HEK293 (cell line): ENCODE data around the gene PHPT1.
A peak's percentile ranks its signal among the peaks of the same experiment; 100 is the strongest.

Source experiments
- BCL11B ChIP-seq: fragments of 450-650 bp; formaldehyde crosslinking; IDR thresholded peaks from 2 replicates; pipeline ENCODE4 v1.5.1; 2016; ENCODE audit warnings: low read depth, missing biosample characterization, missing genetic modification characterization
- HOXC10 ChIP-seq: sonication (generic); formaldehyde crosslinking; IDR thresholded peaks from 2 replicates; pipeline ENCODE4 v1.8.1; 2023; ENCODE audit warnings: mild to moderate bottlenecking, missing genetic modification reagents
- KLF7 ChIP-seq: fragments of 450-650 bp; formaldehyde crosslinking; IDR thresholded peaks from 2 replicates; pipeline ENCODE4 v1.5.1; 2016; ENCODE audit warnings: missing biosample characterization, missing genetic modification characterization, borderline replicate concordance
- PBX3 ChIP-seq: sonication (generic); formaldehyde crosslinking; IDR thresholded peaks from 2 replicates; pipeline ENCODE4 v1.8.1; 2022; ENCODE audit warnings: mild to moderate bottlenecking, moderate library complexity, missing genetic modification reagents
- SP2 ChIP-seq: fragments of 450-650 bp; formaldehyde crosslinking; IDR thresholded peaks from 2 replicates; pipeline ENCODE4 v1.5.1; 2016; ENCODE audit warnings: missing biosample characterization, missing genetic modification characterization
- SP7 ChIP-seq: fragments of 450-650 bp; formaldehyde crosslinking; IDR thresholded peaks from 2 replicates; pipeline ENCODE4 v1.5.1; 2016; ENCODE audit warnings: missing biosample characterization, missing genetic modification characterization
- WT1 ChIP-seq: fragments of 450-650 bp; formaldehyde crosslinking; IDR thresholded peaks from 2 replicates; pipeline ENCODE4 v1.5.1; 2016; ENCODE audit warnings: missing biosample characterization, missing genetic modification characterization
- YY1 ChIP-seq: fragments of 450-650 bp; formaldehyde crosslinking; IDR thresholded peaks from 2 replicates; pipeline ENCODE4 v1.5.1; 2018; ENCODE audit warnings: missing biosample characterization, missing genetic modification characterization
- ZBTB10 ChIP-seq: fragments of 450-650 bp; formaldehyde crosslinking; IDR thresholded peaks from 2 replicates; pipeline ENCODE4 v1.5.1; 2016; ENCODE audit warnings: missing biosample characterization, missing genetic modification characterization
- ZBTB48 ChIP-seq: fragments of 450-650 bp; formaldehyde crosslinking; IDR thresholded peaks from 2 replicates; pipeline ENCODE4 v1.5.1; 2016; ENCODE audit warnings: missing biosample characterization, missing genetic modification characterization
- ZFHX2 ChIP-seq: fragments of 450-650 bp; formaldehyde crosslinking; conservative IDR thresholded peaks from 2 replicates; pipeline ENCODE4 v1.5.1; 2016; ENCODE audit warnings: missing biosample characterization, missing genetic modification characterization
- ZFP41 ChIP-seq: fragments of 450-650 bp; formaldehyde crosslinking; IDR thresholded peaks from 2 replicates; pipeline ENCODE4 v1.5.1; 2016; ENCODE audit warnings: missing biosample characterization, missing genetic modification characterization, borderline replicate concordance
- ZIC2 ChIP-seq: fragments of 450-650 bp; formaldehyde crosslinking; IDR thresholded peaks from 2 replicates; pipeline ENCODE4 v1.5.1; 2016; ENCODE audit warnings: missing biosample characterization, missing genetic modification characterization
- ZNF133 ChIP-seq: fragments of 450-650 bp; formaldehyde crosslinking; IDR thresholded peaks from 2 replicates; pipeline ENCODE4 v1.5.1; 2016; ENCODE audit warnings: missing biosample characterization, missing genetic modification characterization
- ZNF138 ChIP-seq: fragments of 450-650 bp; formaldehyde crosslinking; IDR thresholded peaks from 2 replicates; pipeline ENCODE4 v1.5.1; 2016; ENCODE audit warnings: missing biosample characterization, missing genetic modification characterization, borderline replicate concordance
- ZNF16 ChIP-seq: fragments of 450-650 bp; formaldehyde crosslinking; IDR thresholded peaks from 2 replicates; pipeline ENCODE4 v1.5.1; 2016; ENCODE audit warnings: low read depth, missing biosample characterization, missing genetic modification characterization
- ZNF2 ChIP-seq: fragments of 450-650 bp; formaldehyde crosslinking; IDR thresholded peaks from 2 replicates; pipeline ENCODE4 v1.5.1; 2016; ENCODE audit warnings: missing biosample characterization, missing genetic modification characterization
- ZNF24 ChIP-seq: fragments of 450-650 bp; formaldehyde crosslinking; IDR thresholded peaks from 2 replicates; pipeline ENCODE4 v1.5.1; 2016; ENCODE audit warnings: missing biosample characterization, missing genetic modification characterization
- ZNF302 ChIP-seq: fragments of 450-650 bp; formaldehyde crosslinking; IDR thresholded peaks from 2 replicates; pipeline ENCODE4 v1.5.1; 2016; ENCODE audit warnings: missing biosample characterization, missing genetic modification characterization, low read depth
- ZNF544 ChIP-seq: fragments of 450-650 bp; formaldehyde crosslinking; IDR thresholded peaks from 2 replicates; pipeline ENCODE4 v1.5.0; 2017; ENCODE audit warnings: missing biosample characterization, missing genetic modification characterization
- ZNF548 ChIP-seq: fragments of 450-650 bp; formaldehyde crosslinking; IDR thresholded peaks from 2 replicates; pipeline ENCODE4 v1.5.1; 2016; ENCODE audit warnings: missing biosample characterization, missing genetic modification characterization
- ZNF549 ChIP-seq: fragments of 450-650 bp; IDR thresholded peaks from 2 replicates; pipeline ENCODE4 v1.5.1; 2018; ENCODE audit warnings: missing biosample characterization, missing genetic modification characterization, mild to moderate bottlenecking, inconsistent platforms, moderate library complexity
- ZNF555 ChIP-seq: fragments of 450-650 bp; formaldehyde crosslinking; conservative IDR thresholded peaks from 2 replicates; pipeline ENCODE4 v1.5.1; 2017; ENCODE audit warnings: missing biosample characterization, mild to moderate bottlenecking, missing genetic modification characterization, inconsistent platforms
- ZNF560 ChIP-seq: fragments of 450-650 bp; formaldehyde crosslinking; IDR thresholded peaks from 2 replicates; pipeline ENCODE4 v1.5.1; 2017; ENCODE audit warnings: missing biosample characterization, missing genetic modification characterization, borderline replicate concordance
- ZNF571 ChIP-seq: fragments of 450-650 bp; formaldehyde crosslinking; IDR thresholded peaks from 2 replicates; pipeline ENCODE4 v1.5.0; 2017; ENCODE audit warnings: missing biosample characterization, missing genetic modification characterization
- ZNF621 ChIP-seq: fragments of 450-650 bp; formaldehyde crosslinking; IDR thresholded peaks from 2 replicates; pipeline ENCODE4 v1.5.1; 2017; ENCODE audit warnings: missing biosample characterization, missing genetic modification characterization
- ZNF664 ChIP-seq: fragments of 450-650 bp; formaldehyde crosslinking; IDR thresholded peaks from 2 replicates; pipeline ENCODE4 v1.5.1; 2016; ENCODE audit warnings: missing biosample characterization, missing genetic modification characterization
- ZNF76 ChIP-seq: fragments of 450-650 bp; formaldehyde crosslinking; IDR thresholded peaks from 2 replicates; pipeline ENCODE4; 2016; ENCODE audit warnings: low read depth, missing biosample characterization, missing genetic modification characterization, borderline replicate concordance
- ZNF785 ChIP-seq: fragments of 450-650 bp; formaldehyde crosslinking; IDR thresholded peaks from 2 replicates; pipeline ENCODE4 v1.5.1; 2016; ENCODE audit warnings: missing biosample characterization, missing genetic modification characterization
- ZNF791 ChIP-seq: fragments of 450-650 bp; formaldehyde crosslinking; IDR thresholded peaks from 2 replicates; pipeline ENCODE4 v1.5.1; 2016; ENCODE audit warnings: missing biosample characterization, missing genetic modification characterization
- ZSCAN30 ChIP-seq: fragments of 450-650 bp; IDR thresholded peaks from 2 replicates; pipeline ENCODE4 v1.5.1; 2018; ENCODE audit warnings: missing biosample characterization, mild to moderate bottlenecking, missing genetic modification characterization, moderate library complexity
- TF ChIP-seq, protein P1 (sequence below): fragments of 450-650 bp; IDR thresholded peaks from 2 replicates; pipeline ENCODE4 v1.5.1; 2018; ENCODE audit warnings: missing biosample characterization, mild to moderate bottlenecking, missing genetic modification characterization
- TF ChIP-seq, protein P2 (sequence below): fragments of 450-650 bp; formaldehyde crosslinking; IDR thresholded peaks from 2 replicates; pipeline ENCODE4 v1.5.1; 2016; ENCODE audit warnings: missing biosample characterization, missing genetic modification characterization
- TF ChIP-seq, protein P3 (sequence below): fragments of 450-650 bp; formaldehyde crosslinking; IDR thresholded peaks from 2 replicates; pipeline ENCODE4 v1.5.1; 2017; ENCODE audit warnings: missing biosample characterization, missing genetic modification characterization

Gene PHPT1

GRCh38 chr9:136840877-136841645 lies 8.1 kb upstream of the PHPT1 start (continued):
- TF ChIP-seq ZNF133 (no peak), ZBTB48 (tag by site-specific recombination) (no peak), ZNF571 (no peak), WT1 (tag by site-specific recombination) (peak; percentile 54; the same call in 1 of the 2 replicates), ZNF549 (tag by site-specific recombination) (no peak), ZNF2 (tag by site-specific recombination) (no peak; the same call in 1 of the 2 replicates), ZNF555 (tag by site-specific recombination) (no peak), ZBTB10 (tag by site-specific recombination) (no peak), ZNF664 (no peak), ZIC2 (tag by site-specific recombination) (peak; percentile 99), PBX3 (CRISPR knock-in tag) (peak; percentile 26; the same call in 1 of the 2 replicates), ZNF560 (tag by site-specific recombination) (no peak), SP2 (tag by site-specific recombination) (peak; percentile 48), ZNF785 (tag by site-specific recombination) (no peak), ZNF621 (tag by site-specific recombination) (no peak), ZNF548 (tag by site-specific recombination) (no peak), KLF7 (tag by site-specific recombination) (no peak), ZNF76 (no peak), ZFHX2 (tag by site-specific recombination) (peak; percentile 88), YY1 (tag by site-specific recombination) (no peak), ZNF544 (tag by site-specific recombination) (no peak), SP7 (no peak), HOXC10 (CRISPR knock-in tag) (no peak), ZNF24 (tag by site-specific recombination) (no peak), BCL11B (no peak), ZNF791 (no peak), ZNF16 (tag by site-specific recombination) (no peak), ZFP41 (no peak), ZNF138 (tag by site-specific recombination) (no peak), ZNF302 (tag by site-specific recombination) (no peak), ZSCAN30 (tag by site-specific recombination) (no peak)
- TF ChIP-seq, protein P1, sequence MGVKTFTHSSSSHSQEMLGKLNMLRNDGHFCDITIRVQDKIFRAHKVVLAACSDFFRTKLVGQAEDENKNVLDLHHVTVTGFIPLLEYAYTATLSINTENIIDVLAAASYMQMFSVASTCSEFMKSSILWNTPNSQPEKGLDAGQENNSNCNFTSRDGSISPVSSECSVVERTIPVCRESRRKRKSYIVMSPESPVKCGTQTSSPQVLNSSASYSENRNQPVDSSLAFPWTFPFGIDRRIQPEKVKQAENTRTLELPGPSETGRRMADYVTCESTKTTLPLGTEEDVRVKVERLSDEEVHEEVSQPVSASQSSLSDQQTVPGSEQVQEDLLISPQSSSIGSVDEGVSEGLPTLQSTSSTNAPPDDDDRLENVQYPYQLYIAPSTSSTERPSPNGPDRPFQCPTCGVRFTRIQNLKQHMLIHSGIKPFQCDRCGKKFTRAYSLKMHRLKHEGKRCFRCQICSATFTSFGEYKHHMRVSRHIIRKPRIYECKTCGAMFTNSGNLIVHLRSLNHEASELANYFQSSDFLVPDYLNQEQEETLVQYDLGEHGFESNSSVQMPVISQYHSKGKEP, result no peak
- TF ChIP-seq, protein P2, sequence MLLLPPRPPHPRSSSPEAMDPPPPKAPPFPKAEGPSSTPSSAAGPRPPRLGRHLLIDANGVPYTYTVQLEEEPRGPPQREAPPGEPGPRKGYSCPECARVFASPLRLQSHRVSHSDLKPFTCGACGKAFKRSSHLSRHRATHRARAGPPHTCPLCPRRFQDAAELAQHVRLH, result no peak
- TF ChIP-seq, protein P3, sequence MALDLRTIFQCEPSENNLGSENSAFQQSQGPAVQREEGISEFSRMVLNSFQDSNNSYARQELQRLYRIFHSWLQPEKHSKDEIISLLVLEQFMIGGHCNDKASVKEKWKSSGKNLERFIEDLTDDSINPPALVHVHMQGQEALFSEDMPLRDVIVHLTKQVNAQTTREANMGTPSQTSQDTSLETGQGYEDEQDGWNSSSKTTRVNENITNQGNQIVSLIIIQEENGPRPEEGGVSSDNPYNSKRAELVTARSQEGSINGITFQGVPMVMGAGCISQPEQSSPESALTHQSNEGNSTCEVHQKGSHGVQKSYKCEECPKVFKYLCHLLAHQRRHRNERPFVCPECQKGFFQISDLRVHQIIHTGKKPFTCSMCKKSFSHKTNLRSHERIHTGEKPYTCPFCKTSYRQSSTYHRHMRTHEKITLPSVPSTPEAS (tag by site-specific recombination), result no peak
